ENCODE data around the gene TLN1. TPM values are rescaled to one million over a fixed set of nuclear protein-coding genes. Genes with fewer than 3 reads are reported as not detected.

Gene TLN1
- total RNA-seq, 2 experiments from 2014 or later: 149 to 151 TPM

DNA sequence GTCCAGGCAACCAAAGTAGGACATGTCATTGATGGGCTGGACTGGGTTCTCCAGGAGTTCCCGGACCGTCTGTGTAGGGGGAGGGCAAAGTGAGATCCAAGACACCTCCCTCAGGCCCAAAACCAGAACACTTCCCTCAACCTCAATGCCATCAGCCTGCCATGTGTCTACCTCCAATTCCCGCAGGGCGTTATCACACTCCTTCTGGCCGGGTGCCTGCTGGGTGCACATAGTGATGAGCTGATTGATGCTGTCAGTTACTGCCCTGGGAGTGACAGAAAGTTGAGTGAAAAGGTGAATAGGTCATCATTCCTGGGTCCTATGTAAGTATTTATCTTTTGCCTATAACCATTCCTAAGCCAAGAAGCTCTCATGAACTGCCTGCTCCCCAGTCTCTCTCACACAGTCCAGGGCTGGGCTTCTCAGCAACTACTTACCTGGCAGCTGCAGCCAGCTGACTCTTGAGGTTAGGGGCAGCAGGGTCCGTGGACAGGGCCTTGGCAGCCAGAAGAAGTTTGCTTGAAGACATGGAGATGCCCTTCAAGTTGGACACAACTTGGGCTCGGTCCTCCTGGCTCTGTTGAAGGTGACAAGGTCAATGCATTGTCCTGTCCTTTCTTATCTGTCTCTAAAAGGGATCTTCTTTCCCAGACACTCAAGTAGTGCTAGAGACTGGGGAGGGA is 21.0 kb downstream of the TLN1 start:
- POLR2A ChIA-PET: no interaction called here

GRCh38 chr9:35708146-35708545 is 23.8 kb downstream of the TLN1 start:
- ATAC-seq (ENCODE audit: poor library complexity): no peak
- intact Hi-C loops (cut with DNase I, micrococcal nuclease): no loop called here
- H3K4me1 Mint-ChIP-seq (ENCODE audit: low read depth): no peaks in the 10 kb centered on the region
- Histone ChIP-seq H3K36me3 (ENCODE audit: insufficient read depth, low read length) (peaks cover 93% of the 10 kb centered on the region), H3K4me3 (ENCODE audit: low read length) (no peak overlapping the region), H3K4me1 (ENCODE audit: insufficient read depth, low read length) (no peaks in the 10 kb centered on the region), H3K27ac (ENCODE audit: low read depth in 1 of 2, low read length in 2 of 2) (peak overlapping the region in 1 of 2 donors; percentile 5), H3K27me3 (ENCODE audit: control insufficient read depth in 1 of 2, insufficient read depth in 2 of 2, low read length in 2 of 2) (no peaks in the 10 kb centered on the region), H3K9me3 (ENCODE audit: control insufficient read depth in 1 of 2, insufficient read depth in 1 of 2, low read length in 2 of 2) (no peaks in the 10 kb centered on the region)
- no peak overlapping the region for H3K27ac Mint-ChIP-seq
- no peak overlapping the region for H3K4me3 Mint-ChIP-seq
- H3K27me3 Mint-ChIP-seq: no peaks in the 10 kb centered on the region
- POLR2A ChIA-PET: no interaction called here
- H3K9me3 Mint-ChIP-seq: no peaks in the 10 kb centered on the region
- CTCF ChIA-PET: no interaction called here
- H3K36me3 Mint-ChIP-seq (ENCODE audit: low read depth): peaks cover 29% of the 10 kb centered on the region
- no peak for TF ChIP-seq CTCF (IDR thresholded peaks at IDR 0.05)
- DNase-seq: no peak

More for the DNA sequence above, 21.0 kb downstream of the TLN1 start:
- no peak for DNase-seq
- no peaks in the 10 kb centered on the region for H3K27me3 Mint-ChIP-seq
- no peaks in the 10 kb centered on the region for H3K9me3 ChIP-seq (ENCODE audit: control insufficient read depth in 1 of 2, insufficient read depth in 1 of 2, low read length in 2 of 2)
- H3K27me3 ChIP-seq (ENCODE audit: control insufficient read depth in 1 of 2, insufficient read depth in 2 of 2, low read length in 2 of 2): no peaks in the 10 kb centered on the region
- no peaks in the 10 kb centered on the region for H3K4me1 ChIP-seq (ENCODE audit: insufficient read depth, low read length)
- CTCF ChIA-PET: interaction anchor here (0.6 to 1.6 kb wide), 3 partner anchors 14 to 64 kb away, joined by 3 read pairs; partner anchors contain the start of gene CREB3
- no peak for ATAC-seq (ENCODE audit: poor library complexity)
- no peak overlapping the region for H3K27ac Mint-ChIP-seq
- H3K4me3 ChIP-seq (ENCODE audit: low read length): no peak overlapping the region
- H3K36me3 Mint-ChIP-seq (ENCODE audit: low read depth): peaks cover 57% of the 10 kb centered on the region
- H3K9me3 Mint-ChIP-seq: no peaks in the 10 kb centered on the region
- intact Hi-C loops (cut with DNase I, micrococcal nuclease): no loop called here
- TF ChIP-seq CTCF (IDR thresholded peaks at IDR 0.05): no peak
- H3K4me1 Mint-ChIP-seq (ENCODE audit: low read depth): no peaks in the 10 kb centered on the region
- H3K36me3 ChIP-seq (ENCODE audit: insufficient read depth, low read length): peaks cover 92% of the 10 kb centered on the region
- H3K27ac ChIP-seq (ENCODE audit: low read depth in 1 of 2, low read length in 2 of 2): no peak overlapping the region
- no peak overlapping the region for H3K4me3 Mint-ChIP-seq

- DNase-seq (no peak), ATAC-seq (ENCODE audit: poor library complexity) (no peak)
- no peak overlapping the region for H3K4me3 ChIP-seq (ENCODE audit: low read length)
- Mint-ChIP-seq H3K4me3 (no peak overlapping the region), H3K9me3 (no peaks in the 10 kb centered on the region), H3K27me3 (no peaks in the 10 kb centered on the region), H3K36me3 (ENCODE audit: low read depth) (peaks cover 17% of the 10 kb centered on the region), H3K4me1 (ENCODE audit: low read depth) (no peaks in the 10 kb centered on the region), H3K27ac (peak overlapping the region; percentile 66)
- no peaks in the 10 kb centered on the region for H3K27me3 ChIP-seq (ENCODE audit: control insufficient read depth in 1 of 2, insufficient read depth in 2 of 2, low read length in 2 of 2)
- H3K9me3 ChIP-seq (ENCODE audit: control insufficient read depth in 1 of 2, insufficient read depth in 1 of 2, low read length in 2 of 2): no peaks in the 10 kb centered on the region
- ChIA-PET CTCF (no interaction called here), POLR2A (interaction anchor here (0.5 to 1.4 kb wide), 2 partner anchors 11 to 32 kb away, joined by 3 to 4 read pairs; no protein-coding TSS in a partner anchor)
- H3K36me3 ChIP-seq (ENCODE audit: insufficient read depth, low read length): peaks cover 93% of the 10 kb centered on the region
- peak overlapping the region in 1 of 2 donors; percentile 32 for H3K27ac ChIP-seq (ENCODE audit: low read depth in 1 of 2, low read length in 2 of 2)
- H3K4me1 ChIP-seq (ENCODE audit: insufficient read depth, low read length): no peaks in the 10 kb centered on the region
- intact Hi-C loops (cut with DNase I, micrococcal nuclease): no loop called here
- TF ChIP-seq CTCF (IDR thresholded peaks at IDR 0.05): no peak
Observed at GRCh38 chr9:35706951-35707350, 25.0 kb downstream of the TLN1 start.
